Dedifferentiated amniotic fluid mesenchymal stem cell (primary cell): ENCODE data around the gene ACP4.
"Not testable (repeated sequence)": the region's sequence is repeated elsewhere in the genome, so short reads cannot be mapped to it uniquely, and the experiment has no call there.

ENCODE experiments used
- DNase-seq: peaks from one replicate; pipeline ENCODE4 v3.0.0-alpha.2; 2016; ENCODE audit errors: extremely low spot score

The ACP4 gene, protein sequence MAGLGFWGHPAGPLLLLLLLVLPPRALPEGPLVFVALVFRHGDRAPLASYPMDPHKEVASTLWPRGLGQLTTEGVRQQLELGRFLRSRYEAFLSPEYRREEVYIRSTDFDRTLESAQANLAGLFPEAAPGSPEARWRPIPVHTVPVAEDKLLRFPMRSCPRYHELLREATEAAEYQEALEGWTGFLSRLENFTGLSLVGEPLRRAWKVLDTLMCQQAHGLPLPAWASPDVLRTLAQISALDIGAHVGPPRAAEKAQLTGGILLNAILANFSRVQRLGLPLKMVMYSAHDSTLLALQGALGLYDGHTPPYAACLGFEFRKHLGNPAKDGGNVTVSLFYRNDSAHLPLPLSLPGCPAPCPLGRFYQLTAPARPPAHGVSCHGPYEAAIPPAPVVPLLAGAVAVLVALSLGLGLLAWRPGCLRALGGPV

DNA sequence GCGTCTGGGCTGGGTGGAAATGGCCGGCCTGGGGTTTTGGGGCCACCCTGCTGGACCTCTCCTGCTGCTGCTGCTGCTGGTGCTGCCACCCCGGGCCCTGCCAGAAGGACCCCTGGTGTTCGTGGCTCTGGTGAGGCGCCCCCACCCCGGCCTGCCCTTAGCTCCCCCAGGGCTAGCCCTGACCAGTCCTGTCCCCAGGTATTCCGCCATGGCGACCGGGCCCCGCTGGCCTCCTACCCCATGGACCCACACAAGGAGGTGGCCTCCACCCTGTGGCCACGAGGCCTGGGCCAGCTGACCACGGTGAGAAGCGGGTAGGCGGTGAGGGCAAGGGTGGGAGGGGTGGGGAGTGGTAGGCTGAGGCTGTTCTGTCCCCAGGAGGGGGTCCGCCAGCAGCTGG is at the start of gene ACP4:
TSS of gene ACP4 (plus strand) at position 20 of the 400 bp plus-strand sequence. CDS start at position 20, 0 bp downstream.
- DNase-seq: no peak

DNA sequence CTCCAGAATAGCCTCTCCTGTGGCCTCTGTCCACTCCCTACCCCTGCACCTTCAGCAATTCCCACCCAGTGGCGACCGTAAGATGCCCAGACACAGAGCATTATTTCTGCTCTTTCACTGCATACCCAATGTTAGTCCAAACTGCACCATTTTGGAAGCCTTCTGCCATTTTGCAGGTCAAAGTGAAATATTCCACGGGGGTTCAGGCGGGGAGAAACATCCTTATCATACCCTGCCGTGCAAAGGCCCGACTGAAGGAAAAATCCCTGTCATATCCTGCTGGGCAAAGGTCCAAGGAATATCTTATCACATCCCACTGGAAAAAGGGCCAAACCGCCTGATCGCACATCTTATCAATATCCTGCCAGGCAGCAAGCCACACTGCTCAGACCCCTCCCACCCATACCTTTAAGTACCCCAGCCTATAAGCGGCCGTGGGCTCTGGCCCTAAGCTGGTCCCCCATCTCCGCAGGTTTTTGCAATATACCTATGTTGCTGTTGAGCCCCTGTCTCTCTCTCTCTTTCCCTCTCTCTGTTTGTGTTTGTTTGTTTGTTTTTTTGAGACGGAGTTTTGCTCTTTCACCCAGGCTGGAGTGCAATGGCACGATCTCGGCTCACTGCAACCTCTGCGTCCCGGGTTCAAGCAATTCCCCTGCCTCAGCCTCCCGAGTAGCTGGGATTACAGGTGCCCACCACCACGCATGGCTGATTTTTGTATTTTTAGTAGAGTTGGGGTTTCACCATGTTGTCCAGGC is 48.9 kb upstream of the ACP4 start:
- DNase-seq: no peak

DNA sequence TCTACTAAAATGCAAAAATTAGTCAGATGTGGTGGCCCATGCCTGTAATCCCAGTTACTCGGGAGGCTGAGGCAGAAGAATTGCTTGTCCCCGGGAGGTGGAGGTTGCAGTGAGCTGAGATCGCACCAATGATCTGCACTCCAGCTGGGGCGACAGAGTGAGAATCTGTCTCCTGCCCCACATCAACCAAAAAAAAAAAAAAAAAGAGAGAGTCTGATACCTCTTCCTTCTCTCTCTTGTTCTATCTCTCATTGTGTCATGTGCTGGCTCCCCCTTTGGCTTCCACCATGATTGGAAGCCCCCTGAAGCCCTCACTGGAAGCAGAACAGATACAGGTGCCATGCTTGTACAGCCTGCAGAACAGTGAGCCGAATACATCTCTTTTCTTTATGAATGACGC is 46.7 kb upstream of the ACP4 start:
- DNase-seq: no peak

DNA sequence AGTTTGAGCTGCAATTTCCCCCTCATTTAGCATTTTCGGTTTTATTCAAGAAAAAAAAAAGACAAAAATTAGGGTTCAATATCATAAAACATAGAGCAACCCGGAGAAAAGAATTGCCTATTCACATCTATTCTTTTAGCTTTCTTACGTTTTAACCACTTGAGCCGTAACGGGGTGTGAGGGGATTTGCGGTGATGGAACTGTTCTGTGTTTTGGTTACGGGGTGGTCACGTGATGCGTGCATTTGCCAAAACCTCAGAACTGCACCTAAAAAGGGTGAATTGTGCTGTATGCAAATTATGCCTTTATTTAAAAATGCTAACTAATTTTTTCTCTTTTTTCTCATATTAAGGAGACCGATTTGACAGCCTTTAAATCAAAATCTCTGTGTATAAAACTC is 45.0 kb upstream of the ACP4 start:
- no peak for DNase-seq

DNA sequence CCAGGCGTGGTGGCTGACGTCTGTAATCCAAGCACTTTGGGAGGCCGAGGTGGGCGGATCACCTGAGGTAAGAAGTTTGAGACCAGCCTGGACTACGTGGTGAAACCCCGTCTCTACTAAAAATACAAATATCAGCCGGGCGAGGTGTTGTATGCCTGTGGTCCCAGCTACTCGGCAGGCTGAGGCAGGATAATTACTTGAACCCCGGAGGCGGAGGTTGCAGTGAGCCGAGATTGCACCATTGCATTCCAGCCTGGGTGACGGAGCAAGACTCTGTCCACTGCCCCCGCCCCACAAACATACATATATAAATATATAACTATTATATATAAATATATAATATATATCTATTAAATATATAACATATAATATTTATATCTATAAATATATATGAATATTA is 43.1 kb upstream of the ACP4 start:
- DNase-seq: not testable (repeated sequence)

DNA sequence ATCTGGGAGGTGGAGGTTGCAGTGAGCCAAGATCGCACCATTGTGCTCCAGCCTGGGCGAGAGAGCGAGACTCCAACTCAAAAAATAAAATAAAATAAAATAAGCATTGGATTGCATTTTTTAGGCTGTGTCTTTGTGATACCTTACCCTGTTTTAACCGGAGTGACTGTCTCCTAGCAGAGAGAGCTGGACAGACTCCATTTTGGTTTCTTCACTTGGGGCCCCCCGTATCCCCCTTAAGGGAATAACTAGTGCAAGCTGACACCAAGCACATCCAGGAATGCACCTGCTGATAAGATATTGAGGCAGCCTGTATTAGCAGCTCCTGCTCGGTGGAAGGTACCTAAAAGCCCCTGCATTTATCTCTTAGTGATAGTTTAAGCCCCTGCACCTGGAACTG is 40.7 kb upstream of the ACP4 start:
- no peak for DNase-seq

DNA sequence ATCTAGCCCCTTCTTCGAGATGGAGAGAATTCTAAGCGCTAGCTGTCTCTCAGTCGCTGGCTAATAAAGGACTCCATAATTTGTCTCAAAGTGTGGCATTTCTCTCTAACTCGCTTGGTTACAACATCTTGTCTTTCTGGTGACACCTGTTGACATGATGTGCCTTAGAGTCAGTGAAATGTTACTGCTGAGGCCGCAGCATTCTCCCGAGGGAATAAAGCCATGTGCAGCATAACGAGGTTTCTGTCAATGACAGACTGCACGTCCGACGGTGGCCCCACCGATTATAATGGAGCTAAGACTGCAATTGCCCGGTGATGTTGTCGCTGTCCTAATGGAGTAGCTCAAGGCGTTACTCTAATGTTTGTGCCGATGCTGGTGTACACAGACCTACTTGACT is 40.2 kb upstream of the ACP4 start:
- no peak for DNase-seq

DNA sequence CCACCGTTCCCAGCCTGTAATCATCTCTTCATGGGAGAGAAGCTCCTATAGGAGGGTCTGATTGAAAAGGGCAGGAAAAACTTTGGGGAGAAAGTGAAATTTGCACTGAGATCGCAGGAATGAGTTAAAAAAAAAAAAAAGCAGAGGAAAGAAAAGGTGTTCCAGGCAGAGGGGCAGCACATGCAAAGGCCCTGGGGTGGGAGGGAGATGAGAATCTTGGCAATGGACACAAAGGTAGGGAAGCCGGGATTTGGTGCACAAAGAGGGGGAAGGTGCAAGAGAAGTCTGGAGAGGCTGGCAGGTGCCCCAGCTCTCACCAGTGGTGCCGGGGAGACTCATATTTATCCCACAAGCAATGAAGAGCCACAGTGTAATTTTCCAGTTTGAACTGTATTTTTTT is 36.3 kb upstream of the ACP4 start:
- DNase-seq: no peak

DNA sequence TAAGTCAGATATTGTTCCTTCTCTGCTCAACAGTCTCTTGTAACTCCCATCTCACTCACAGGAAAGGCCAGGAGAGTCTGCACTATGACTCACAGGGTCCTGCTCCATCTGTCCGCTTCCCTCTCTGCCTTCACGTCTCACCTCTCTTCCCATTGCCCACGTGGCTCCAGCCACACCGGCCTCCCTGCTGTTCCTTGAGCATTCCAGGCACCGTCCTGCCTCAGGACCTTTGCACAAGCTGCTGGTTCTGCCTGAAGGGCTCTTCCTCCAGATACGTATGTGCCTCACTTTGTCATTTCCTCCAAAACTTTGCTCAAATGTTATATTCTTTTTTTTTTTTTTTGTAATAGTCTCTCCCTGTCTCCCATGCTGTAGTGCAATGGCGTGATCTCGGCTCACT is 34.0 kb upstream of the ACP4 start:
- DNase-seq: not testable (repeated sequence)

DNA sequence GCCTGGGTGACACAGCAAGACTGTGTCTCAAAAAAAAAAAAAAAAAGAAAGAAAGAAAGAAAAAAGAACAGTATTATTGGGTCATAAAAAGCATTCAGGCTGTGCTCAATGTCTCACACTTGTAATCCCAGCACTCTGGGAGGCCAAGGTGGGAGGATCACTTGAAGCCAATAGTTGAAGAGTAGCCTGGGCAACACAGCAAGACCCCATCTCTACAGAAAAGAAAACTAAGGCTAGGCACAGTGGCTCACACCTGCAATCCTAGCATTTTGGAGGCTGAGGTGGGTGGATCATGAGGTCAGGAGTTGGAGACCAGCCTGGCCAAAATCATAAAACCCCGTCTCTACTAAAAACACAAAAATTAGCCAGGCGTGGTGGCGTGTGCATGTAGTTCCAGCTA is 32.6 kb upstream of the ACP4 start:
- DNase-seq: not testable (repeated sequence)

DNA sequence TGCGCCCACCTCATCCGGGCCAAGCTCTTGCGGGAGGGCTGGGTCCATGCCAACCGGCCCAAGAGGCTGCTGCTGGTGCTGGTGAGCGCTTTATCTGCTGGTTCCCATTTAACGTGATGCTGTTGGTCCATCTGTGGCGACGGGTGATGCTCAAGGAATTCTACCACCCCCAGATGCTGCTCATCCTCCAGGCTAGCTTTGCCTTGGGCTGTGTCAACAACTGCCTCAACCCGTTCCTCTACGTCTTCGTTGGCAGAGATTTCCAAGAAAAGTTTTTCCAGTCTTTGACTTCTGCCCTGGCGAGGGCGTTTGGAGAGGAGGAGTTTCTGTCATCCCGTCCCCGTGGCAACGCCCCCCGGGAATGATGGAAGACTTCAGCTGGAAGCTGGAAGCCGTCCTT is 31.1 kb upstream of the ACP4 start:
- DNase-seq: not testable (repeated sequence)

DNA sequence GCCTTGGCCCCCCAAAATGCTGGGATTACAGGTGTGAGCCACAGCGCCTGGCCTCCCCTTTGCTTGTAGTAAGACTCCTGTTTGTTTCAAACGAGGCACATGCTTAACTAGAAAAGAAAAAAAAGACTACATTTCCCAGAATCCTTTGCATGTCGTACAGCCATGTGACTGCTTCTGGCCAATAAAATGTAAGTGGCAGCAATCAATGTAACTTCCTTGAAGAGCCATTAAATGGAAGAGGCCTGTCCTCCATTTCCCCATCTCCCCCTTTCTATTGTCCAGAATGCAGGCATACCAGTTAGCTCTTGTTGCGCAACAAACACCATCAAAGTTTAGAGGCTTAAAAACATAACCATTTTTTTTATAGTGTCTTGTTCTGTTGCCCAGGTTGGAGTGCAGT is 30.3 kb upstream of the ACP4 start:
- no peak for DNase-seq

DNA sequence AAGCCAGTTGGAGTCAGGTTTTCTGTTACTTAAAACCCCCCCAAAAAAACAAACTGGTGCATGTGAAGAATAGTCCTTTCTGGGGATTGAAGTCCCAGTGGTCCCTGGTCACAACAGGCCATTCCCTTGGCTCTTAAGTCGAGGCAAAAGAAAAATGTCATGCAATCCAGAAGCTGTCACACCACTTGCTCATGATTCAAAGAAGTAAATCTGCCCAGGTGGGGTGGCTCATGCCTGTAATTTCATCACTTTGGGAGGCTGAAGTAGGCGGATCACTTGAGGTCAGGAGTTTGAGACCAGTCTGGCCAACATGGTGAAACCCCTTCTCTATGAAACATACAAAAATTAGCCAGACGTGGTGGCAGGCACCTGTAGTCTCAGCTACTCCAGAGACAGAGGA is 28.7 kb upstream of the ACP4 start:
- DNase-seq: not testable (repeated sequence)

DNA sequence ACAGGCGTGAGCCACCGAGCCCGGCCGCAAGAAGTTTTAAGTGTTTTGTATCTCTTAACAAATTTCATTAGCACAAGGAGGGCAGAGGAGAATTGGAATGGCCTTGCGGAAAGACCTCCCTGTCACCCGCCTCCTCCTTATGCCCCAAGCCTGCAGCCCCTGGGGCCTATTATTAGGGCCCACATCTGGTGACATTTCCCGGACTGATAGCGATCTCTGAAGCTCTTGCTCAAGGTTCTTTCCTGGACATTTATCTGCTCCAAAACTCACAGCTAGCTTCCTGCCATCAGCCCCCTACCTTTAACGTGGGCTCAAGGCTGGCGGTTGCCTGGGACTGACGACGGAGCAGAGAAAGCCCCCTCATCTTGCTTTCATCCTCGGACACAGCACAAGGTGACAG is 26.7 kb upstream of the ACP4 start:
- DNase-seq: not testable (repeated sequence)

DNA sequence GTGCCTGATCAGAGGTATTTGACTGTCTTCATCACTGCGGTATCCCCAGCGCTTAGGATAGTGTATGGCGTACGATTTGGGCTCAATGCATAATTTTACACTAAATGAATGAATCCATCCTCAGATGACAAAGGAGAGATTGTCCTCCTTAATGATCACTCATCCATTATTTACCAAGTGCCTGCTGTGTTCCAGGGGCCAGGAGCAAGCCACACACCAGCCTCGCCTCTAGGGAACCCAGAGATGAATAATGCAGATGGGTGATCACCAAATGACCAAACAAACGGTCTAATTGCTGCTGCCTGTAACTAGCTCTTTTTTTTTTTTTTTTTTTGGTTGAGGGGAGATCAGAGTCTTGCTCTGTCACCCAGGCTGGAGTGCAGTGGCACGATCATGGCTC is 25.8 kb upstream of the ACP4 start:
- no peak for DNase-seq

DNA sequence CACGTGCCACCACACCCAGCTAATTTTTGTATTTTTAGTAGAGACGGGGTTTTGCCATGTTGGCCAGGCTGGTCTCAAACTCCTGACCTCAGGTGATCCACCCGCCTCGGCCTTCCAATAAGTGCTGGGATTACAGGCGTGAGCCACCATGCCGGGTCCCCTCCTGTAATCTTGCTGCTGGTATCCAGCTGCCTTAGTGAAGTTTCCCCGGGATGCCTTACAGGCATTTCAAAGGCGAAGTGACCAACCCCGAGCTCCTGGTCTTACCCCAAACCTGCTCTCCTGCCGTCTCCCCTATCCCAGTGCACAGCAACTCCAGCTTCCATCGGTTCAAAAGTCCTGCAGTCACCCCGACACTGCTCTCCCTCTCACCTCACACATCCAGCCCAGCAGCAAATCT is 23.5 kb upstream of the ACP4 start:
- DNase-seq: not testable (repeated sequence)

DNA sequence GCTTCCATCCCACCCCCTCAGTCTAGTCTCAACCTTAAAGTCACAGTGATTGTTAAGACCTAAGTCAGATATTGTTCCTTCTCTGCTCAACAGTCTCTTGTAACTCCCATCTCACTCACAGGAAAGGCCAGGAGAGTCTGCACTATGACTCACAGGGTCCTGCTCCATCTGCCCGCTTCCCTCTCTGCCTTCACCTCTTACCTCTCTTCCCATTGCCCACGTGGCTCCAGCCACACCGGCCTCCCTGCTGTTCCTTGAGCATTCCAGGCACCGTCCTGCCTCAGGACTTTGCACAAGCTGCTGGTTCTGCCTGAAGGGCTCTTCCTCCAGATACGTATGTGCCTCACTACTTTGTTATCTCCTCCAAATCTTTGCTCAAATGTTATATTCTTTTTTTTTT is 23.0 kb upstream of the ACP4 start:
- not testable (repeated sequence) for DNase-seq

DNA sequence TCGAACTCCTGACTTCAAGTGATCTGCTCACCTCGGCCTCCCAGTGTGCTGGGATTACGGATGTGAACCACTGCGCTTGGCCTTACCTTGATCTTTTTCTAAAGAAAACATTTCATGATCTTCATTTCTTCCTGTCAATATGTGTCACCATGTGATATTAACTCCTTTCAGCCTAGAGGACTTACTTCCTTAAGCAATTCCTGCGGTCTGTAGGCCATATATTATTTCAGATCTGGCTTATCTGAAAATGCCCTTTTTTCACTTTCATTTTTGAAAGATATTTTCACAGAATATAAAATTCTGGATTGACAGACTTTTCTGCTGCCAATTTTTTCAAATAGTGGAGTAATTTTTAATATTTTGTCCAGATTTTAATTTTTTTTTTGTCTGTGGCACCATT is 21.9 kb upstream of the ACP4 start:
- no peak for DNase-seq

DNA sequence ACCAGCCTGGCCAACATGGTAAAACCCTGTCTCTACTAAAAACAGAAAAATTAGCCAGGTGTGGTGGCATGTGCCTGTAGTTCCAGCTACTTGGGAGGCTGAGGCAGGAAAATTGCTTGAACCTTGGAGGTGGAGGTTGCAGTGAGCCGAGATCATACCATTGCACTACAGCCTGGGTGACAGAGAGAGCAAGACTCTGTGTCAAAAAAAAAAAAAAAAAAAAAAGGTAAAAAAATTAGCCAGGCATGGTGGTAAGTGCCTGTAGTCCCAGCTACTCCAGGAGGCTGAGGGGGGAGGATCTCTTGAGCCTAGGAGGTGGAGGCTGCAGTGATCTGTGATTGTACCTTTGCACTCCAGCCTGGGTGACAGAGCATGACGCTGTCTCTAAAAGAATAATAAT is 20.1 kb upstream of the ACP4 start, which contains the start of gene GPR32:
TSS of gene GPR32 (plus strand) at position 301 of the 400 bp plus-strand sequence. CDS start 137 bp downstream, outside the sequence.
- DNase-seq: not testable (repeated sequence)

DNA sequence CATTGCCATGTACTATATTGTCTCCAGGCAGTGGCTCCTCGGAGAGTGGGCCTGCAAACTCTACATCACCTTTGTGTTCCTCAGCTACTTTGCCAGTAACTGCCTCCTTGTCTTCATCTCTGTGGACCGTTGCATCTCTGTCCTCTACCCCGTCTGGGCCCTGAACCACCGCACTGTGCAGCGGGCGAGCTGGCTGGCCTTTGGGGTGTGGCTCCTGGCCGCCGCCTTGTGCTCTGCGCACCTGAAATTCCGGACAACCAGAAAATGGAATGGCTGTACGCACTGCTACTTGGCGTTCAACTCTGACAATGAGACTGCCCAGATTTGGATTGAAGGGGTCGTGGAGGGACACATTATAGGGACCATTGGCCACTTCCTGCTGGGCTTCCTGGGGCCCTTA is 19.3 kb upstream of the ACP4 start:
- DNase-seq: no peak

DNA sequence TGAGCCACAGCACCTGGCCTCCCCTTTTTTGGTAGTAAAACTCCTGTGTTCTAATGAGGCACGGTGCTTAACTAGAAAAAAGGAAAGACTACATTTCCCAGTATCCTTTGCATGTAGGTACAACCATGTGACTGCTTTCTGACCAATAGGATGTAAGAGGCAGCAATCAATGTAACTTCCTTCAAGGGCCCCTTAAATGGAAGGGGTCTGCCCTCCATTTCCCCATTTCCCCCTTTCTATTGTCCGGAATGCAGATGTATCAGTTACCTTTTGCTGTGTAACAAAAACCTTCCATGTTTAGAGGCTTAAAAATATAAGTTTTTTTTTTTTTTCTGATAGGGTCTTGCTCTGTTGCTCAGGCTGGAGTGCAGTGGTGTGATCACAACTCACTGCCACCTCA is 17.7 kb upstream of the ACP4 start:
- DNase-seq: no peak

DNA sequence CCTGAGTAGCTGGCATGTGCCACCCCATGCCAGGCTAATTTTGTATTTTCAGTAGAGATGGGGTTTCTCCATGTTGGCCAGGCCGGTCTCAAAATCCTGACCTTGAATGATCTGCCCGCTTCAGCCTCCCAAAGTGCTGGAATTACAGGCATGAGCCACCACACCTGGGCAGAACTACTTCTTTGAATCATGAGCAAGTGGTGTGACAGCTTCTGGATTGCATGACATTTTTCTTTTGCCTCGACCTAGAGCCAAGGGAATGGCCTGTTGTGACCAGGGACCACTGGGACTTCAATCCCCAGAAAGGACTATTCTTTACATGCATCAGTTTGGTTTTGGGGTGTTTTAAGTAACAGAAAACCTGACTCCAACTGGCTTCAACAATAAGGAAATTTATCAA is 17.3 kb upstream of the ACP4 start:
- not testable (repeated sequence) for DNase-seq

DNA sequence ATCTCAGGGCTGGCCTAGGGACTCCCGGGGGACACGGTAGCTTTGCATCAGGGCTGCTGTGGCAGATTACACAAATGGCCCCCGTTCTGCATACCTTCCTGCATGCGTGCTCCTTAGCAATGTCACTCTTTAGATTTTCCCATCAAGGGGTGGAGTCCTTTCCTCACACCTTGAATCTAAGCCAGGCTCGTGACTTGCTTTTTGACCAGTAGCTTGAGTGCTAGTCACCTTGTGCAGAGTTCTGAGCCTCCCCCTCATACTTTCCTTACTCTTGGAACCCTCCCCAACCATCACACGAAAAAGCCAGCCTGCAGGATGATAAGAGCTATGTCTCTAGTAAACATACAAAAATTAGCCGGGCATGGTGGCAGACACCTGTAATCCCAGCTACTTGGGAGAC is 16.8 kb upstream of the ACP4 start:
- DNase-seq: not testable (repeated sequence)
